HCT116 (cell line): ENCODE measurements around the gene LTBP1. TPM values are rescaled to one million over a fixed set of nuclear protein-coding genes. Genes with fewer than 3 reads are reported as not detected.

ENCODE experiments used
- ATAC-seq: fragments of 200-7000 bp; cut with Tn5 transposase; 2 replicates; pipeline ENCODE4 v1.9.1; 2020; ENCODE audit warnings: mild to moderate bottlenecking, moderate library complexity
- BruUV-seq: library from RNA; stranded (reverse); fragments of 400-500 nt; replicated peaks from 2 replicates; lab custom pipeline; 2021; lab: Mats Ljungman, UMichigan
- CTCF ChIA-PET: fragments of 300-600 bp; sonication (Branson Sonifier 250); formaldehyde crosslinking; loops from one replicate; lab custom pipeline; 2021; ENCODE audit warnings: antibody characterized with exemption; lab: Charles Lee
- POLR2A ChIA-PET: fragments of 300-600, 350-600 bp; sonication (Branson Sonifier 250); formaldehyde crosslinking; loops from one replicate; lab custom pipeline; 2021; ENCODE audit warnings: antibody characterized with exemption; lab: Charles Lee
- RAD21 ChIA-PET, 2 experiments: fragments of 300-600 bp; sonication (Branson Sonifier 250); formaldehyde crosslinking; loops; one replicate each; lab custom pipeline; 2023; ENCODE audit warnings: low total read pairs in 2 of 2; ENCODE audit not compliant: uncharacterized antibody in 2 of 2, unreplicated experiment in 2 of 2, low non-redundant PET in 1 of 2; lab: Charles Lee
- DNase-seq: peaks from one replicate; pipeline ENCODE4 v3.0.0-alpha.2; 2010; ENCODE audit warnings: low read depth, low spot score
- H2AFZ ChIP-seq: fragments of 200-600 bp; shearing (Covaris generic), sonication (generic); 2 replicates; pipeline ENCODE4 v1.6.1; 2017; ENCODE audit warnings: low read depth, mixed run types, mixed read lengths, antibody characterized with exemption, low read length; ENCODE audit not compliant: poor library complexity, severe bottlenecking
- H3K27ac ChIP-seq: 2 replicates; pipeline ENCODE4 v1.5.1; 2012; ENCODE audit warnings: low read depth, low read length
- H3K27me3 ChIP-seq: fragments of 200-600 bp; sonication (generic); 2 replicates; pipeline ENCODE4 v1.6.1; 2016; ENCODE audit warnings: mixed run types, low read length, mixed read lengths; ENCODE audit not compliant: insufficient read depth
- H3K36me3 ChIP-seq, 2 experiments: fragments of 200-500 bp in 1 of 2; fragments of 200-600 bp in 1 of 2; sonication (Bioruptor generic) in 1 of 2; sonication (generic) in 1 of 2; 2 replicates each; pipeline versions ENCODE4 v1.5.1 to v1.6.1; 2014 to 2016; ENCODE audit warnings: low read length in 2 of 2, inconsistent platforms in 1 of 2, mixed read lengths in 1 of 2, mixed run types in 1 of 2; ENCODE audit not compliant: insufficient read depth in 2 of 2, control insufficient read depth in 1 of 2
- H3K4me1 ChIP-seq, 2 experiments: fragments of 200-600 bp in 1 of 2; sonication (generic) in 1 of 2; 2 replicates each; pipeline versions ENCODE4 v1.5.1 to v1.6.1; 2012 to 2017; ENCODE audit warnings: low read length in 2 of 2, inconsistent platforms in 1 of 2, mild to moderate bottlenecking in 1 of 2, mixed read lengths in 1 of 2, mixed run types in 1 of 2, moderate library complexity in 1 of 2; ENCODE audit not compliant: insufficient read depth in 2 of 2, control insufficient read depth in 1 of 2
- H3K4me2 ChIP-seq: fragments of 200-600 bp; sonication (generic); 2 replicates; pipeline ENCODE4 v1.6.1; 2017; ENCODE audit warnings: mixed run types, low read length, mixed read lengths
- H3K4me3 ChIP-seq, 2 experiments: fragments of 200-600 bp in 1 of 2; sonication (generic) in 1 of 2; replicated peaks in 1 of 2; 2 replicates each; pipeline ENCODE4 v1.5.1; 2011 to 2016; ENCODE audit warnings: low read length in 2 of 2, control low read depth in 1 of 2, low read depth in 1 of 2, mild to moderate bottlenecking in 1 of 2, mixed read lengths in 1 of 2, mixed run types in 1 of 2
- H3K79me2 ChIP-seq: fragments of 200-600 bp; sonication (generic); 2 replicates; pipeline ENCODE4 v1.6.1; 2017; ENCODE audit warnings: mild to moderate bottlenecking, mixed run types, low read length, moderate library complexity, mixed read lengths; ENCODE audit not compliant: insufficient read depth
- H3K9ac ChIP-seq: fragments of 200-600 bp; sonication (generic); 2 replicates; pipeline ENCODE4 v1.6.1; 2016; ENCODE audit warnings: low read length, mixed read lengths
- H3K9me2 ChIP-seq: fragments of 200-600 bp; sonication (generic), shearing (Covaris generic); 2 replicates; pipeline ENCODE4 v1.6.1; 2017; ENCODE audit warnings: mixed run types, mild to moderate bottlenecking, moderate library complexity; ENCODE audit not compliant: insufficient read depth
- H3K9me3 ChIP-seq, 2 experiments: fragments of 200-500 bp in 1 of 2; fragments of 200-600 bp in 1 of 2; sonication (Bioruptor generic) in 1 of 2; sonication (generic) in 1 of 2; 2 replicates each; pipeline ENCODE4 v1.6.1; 2014 to 2017; ENCODE audit warnings: low read length in 2 of 2, mixed read lengths in 2 of 2, inconsistent platforms in 1 of 2, low read depth in 1 of 2, mild to moderate bottlenecking in 1 of 2, mixed run types in 1 of 2, moderate library complexity in 1 of 2; ENCODE audit not compliant: control insufficient read depth in 1 of 2, insufficient read depth in 1 of 2
- H4K20me1 ChIP-seq: fragments of 200-600 bp; sonication (generic), shearing (Covaris generic); 2 replicates; pipeline ENCODE4 v1.6.1; 2017; ENCODE audit warnings: mixed run types, mild to moderate bottlenecking, moderate library complexity; ENCODE audit not compliant: insufficient read depth
- CBX3 ChIP-seq: IDR thresholded peaks from 2 replicates; pipeline ENCODE4 v1.6.1; 2012; ENCODE audit warnings: low read depth
- CEBPB ChIP-seq: IDR thresholded peaks from 2 replicates; pipeline ENCODE4 v1.6.1; 2012; ENCODE audit warnings: low read depth
- EGR1 ChIP-seq: IDR thresholded peaks from 2 replicates; pipeline ENCODE4 v1.6.1; 2012; ENCODE audit warnings: low read depth
- ELF1 ChIP-seq: IDR thresholded peaks from 2 replicates; pipeline ENCODE4 v1.6.1; 2012; ENCODE audit warnings: low read depth, borderline replicate concordance
- FOSL1 ChIP-seq: IDR thresholded peaks from 2 replicates; pipeline ENCODE4 v1.6.1; 2012; ENCODE audit warnings: low read depth
- JUND ChIP-seq: IDR thresholded peaks from 2 replicates; pipeline ENCODE4 v1.6.1; 2012
- POLR2AphosphoS5 ChIP-seq: IDR thresholded peaks from 2 replicates; pipeline ENCODE4 v1.6.1; 2011; ENCODE audit warnings: mild to moderate bottlenecking, low read depth, low read length, moderate library complexity
- RAD21 ChIP-seq: IDR thresholded peaks from 2 replicates; pipeline ENCODE4 v1.6.1; 2012; ENCODE audit warnings: low read depth, mild to moderate bottlenecking
- SIN3A ChIP-seq: IDR thresholded peaks from 2 replicates; pipeline ENCODE4 v1.6.1; 2012; ENCODE audit warnings: low read depth
- SP1 ChIP-seq: IDR thresholded peaks from 2 replicates; pipeline ENCODE4 v1.6.1; 2012; ENCODE audit warnings: low read depth
- SRF ChIP-seq: IDR thresholded peaks from 2 replicates; pipeline ENCODE4 v1.6.1; 2012; ENCODE audit warnings: low read depth
- TCF7L2 ChIP-seq: IDR thresholded peaks from 2 replicates; pipeline ENCODE4 v1.7.0; 2011; ENCODE audit warnings: borderline replicate concordance, inconsistent platforms; ENCODE audit not compliant: insufficient read depth, insufficient read length; ENCODE audit errors: extremely low read depth
- ZFX ChIP-seq: fragments of 450-650 bp; IDR thresholded peaks from 2 replicates; pipeline ENCODE4 v1.6.1; 2017
- ZNF274 ChIP-seq: fragments of 200-500 bp; sonication (Bioruptor generic); IDR thresholded peaks from 2 replicates; pipeline ENCODE4 v1.6.1; 2014; ENCODE audit warnings: mild to moderate bottlenecking, low read depth, low read length, inconsistent platforms
- intact Hi-C: fragments of 100-400 bp; cut with micrococcal nuclease; formaldehyde crosslinking; loops from 2 replicates; pipeline ENCODE4 v1.10.0; 2022
- total RNA-seq: library from RNA; stranded (reverse); gene quantifications from one replicate; pipeline ENCODE4 v1.2.1, GENCODE V29; 2021; ENCODE audit not compliant: unreplicated experiment
- TF ChIP-seq, protein P1 (sequence below): IDR thresholded peaks from 2 replicates; pipeline ENCODE4 v1.6.1; 2012
- TF ChIP-seq, protein P2 (sequence below): IDR thresholded peaks from 2 replicates; pipeline ENCODE4 v1.6.1; 2012
- TF ChIP-seq, protein P3 (sequence below), 3 experiments: fragments of 200-600 bp in 1 of 3; sonication (generic) in 1 of 3; IDR thresholded peaks in 2 of 3; conservative IDR thresholded peaks in 1 of 3; 2 replicates each; pipeline ENCODE4 v1.5.1; 2012 to 2017; ENCODE audit warnings: low read depth in 2 of 3, low read length in 2 of 3, antibody characterized with exemption in 1 of 3, borderline replicate concordance in 1 of 3, control low read depth in 1 of 3, mild to moderate bottlenecking in 1 of 3, mixed read lengths in 1 of 3, mixed run types in 1 of 3, moderate library complexity in 1 of 3; ENCODE audit not compliant: insufficient read depth in 1 of 3
- TF ChIP-seq, protein P4 (sequence below): IDR thresholded peaks from 2 replicates; pipeline ENCODE4 v1.6.1; 2012; ENCODE audit warnings: low read depth
- TF ChIP-seq, protein P5 (sequence below): IDR thresholded peaks from 2 replicates; pipeline ENCODE4 v1.6.1; 2011; ENCODE audit warnings: mild to moderate bottlenecking, low read length, moderate library complexity; ENCODE audit not compliant: insufficient replicate concordance; ENCODE audit errors: extremely low read depth

The LTBP1 gene
- total RNA-seq, 1 experiment from 2014 or later: 5.1 TPM

DNA sequence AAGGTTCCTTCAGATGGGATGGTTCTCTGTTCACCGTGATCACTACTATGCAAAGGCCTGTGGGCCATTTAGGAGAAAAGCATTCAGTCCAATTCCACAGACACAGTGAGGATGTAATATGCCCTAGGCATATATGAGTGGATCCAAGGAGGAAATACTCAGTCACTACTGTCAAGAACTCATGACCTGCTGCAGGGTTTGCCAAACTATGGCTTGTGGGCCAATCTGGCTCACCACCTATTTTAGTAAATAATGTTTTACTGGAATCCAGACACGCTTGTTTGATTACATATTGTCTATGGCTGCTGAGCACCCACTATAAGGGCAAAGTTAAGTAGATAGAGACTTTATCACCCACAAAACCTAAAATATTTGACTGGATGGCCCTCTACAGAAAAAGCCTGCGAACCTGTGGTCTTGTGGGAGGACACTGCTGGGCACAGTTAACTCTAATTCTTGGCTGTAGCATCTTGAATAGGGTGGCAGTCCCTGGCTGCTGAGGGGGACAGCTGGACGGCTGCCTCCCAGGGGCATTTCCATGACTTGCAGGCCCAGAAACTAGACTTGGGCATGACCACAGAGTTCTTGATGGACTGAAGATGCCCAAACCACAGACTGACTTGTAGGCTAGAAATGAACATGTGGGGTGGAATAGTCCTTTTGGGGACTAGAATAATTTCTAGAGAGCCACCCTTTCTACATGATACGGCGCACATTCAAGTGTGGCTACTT lies 20.6 kb upstream of the LTBP1 start:
- ChIA-PET RAD21 (no interaction called here), CTCF (no interaction called here)
- DNase-seq: no peak
- BruUV-seq: no TSS peak
- Histone ChIP-seq H3K27ac (no peak overlapping the region), H3K4me2 (no peak overlapping the region), H3K4me3 (no peak overlapping the region), H4K20me1 (no peaks in the 10 kb centered on the region), H3K9me3 (no peaks in the 10 kb centered on the region), H2AFZ (no peak overlapping the region), H3K9me2 (no peaks in the 10 kb centered on the region)
- TF ChIP-seq, protein P1, sequence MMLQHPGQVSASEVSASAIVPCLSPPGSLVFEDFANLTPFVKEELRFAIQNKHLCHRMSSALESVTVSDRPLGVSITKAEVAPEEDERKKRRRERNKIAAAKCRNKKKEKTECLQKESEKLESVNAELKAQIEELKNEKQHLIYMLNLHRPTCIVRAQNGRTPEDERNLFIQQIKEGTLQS: no peak
- TF ChIP-seq SP1 (no peak), EGR1 (no peak), ZNF274 (no peak), RAD21 (no peak), SRF (no peak), TCF7L2 (no peak), POLR2AphosphoS5 (no peak), CEBPB (no peak), FOSL1 (no peak), SIN3A (no peak), ELF1 (no peak), ZFX (no peak), CBX3 (no peak), JUND (no peak)
- TF ChIP-seq, protein P2, sequence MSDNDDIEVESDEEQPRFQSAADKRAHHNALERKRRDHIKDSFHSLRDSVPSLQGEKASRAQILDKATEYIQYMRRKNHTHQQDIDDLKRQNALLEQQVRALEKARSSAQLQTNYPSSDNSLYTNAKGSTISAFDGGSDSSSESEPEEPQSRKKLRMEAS: no peak
- TF ChIP-seq, protein P3, sequence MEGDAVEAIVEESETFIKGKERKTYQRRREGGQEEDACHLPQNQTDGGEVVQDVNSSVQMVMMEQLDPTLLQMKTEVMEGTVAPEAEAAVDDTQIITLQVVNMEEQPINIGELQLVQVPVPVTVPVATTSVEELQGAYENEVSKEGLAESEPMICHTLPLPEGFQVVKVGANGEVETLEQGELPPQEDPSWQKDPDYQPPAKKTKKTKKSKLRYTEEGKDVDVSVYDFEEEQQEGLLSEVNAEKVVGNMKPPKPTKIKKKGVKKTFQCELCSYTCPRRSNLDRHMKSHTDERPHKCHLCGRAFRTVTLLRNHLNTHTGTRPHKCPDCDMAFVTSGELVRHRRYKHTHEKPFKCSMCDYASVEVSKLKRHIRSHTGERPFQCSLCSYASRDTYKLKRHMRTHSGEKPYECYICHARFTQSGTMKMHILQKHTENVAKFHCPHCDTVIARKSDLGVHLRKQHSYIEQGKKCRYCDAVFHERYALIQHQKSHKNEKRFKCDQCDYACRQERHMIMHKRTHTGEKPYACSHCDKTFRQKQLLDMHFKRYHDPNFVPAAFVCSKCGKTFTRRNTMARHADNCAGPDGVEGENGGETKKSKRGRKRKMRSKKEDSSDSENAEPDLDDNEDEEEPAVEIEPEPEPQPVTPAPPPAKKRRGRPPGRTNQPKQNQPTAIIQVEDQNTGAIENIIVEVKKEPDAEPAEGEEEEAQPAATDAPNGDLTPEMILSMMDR (IDR thresholded peaks at IDR 0.05 in 2 of 3, conservative IDR thresholded peaks at IDR 0.05 in 1 of 3; ENCODE audit: borderline replicate concordance in 1 of 3, insufficient read depth in 1 of 3, low read depth in 2 of 3, low read length in 2 of 3): no peak
- TF ChIP-seq, protein P4, sequence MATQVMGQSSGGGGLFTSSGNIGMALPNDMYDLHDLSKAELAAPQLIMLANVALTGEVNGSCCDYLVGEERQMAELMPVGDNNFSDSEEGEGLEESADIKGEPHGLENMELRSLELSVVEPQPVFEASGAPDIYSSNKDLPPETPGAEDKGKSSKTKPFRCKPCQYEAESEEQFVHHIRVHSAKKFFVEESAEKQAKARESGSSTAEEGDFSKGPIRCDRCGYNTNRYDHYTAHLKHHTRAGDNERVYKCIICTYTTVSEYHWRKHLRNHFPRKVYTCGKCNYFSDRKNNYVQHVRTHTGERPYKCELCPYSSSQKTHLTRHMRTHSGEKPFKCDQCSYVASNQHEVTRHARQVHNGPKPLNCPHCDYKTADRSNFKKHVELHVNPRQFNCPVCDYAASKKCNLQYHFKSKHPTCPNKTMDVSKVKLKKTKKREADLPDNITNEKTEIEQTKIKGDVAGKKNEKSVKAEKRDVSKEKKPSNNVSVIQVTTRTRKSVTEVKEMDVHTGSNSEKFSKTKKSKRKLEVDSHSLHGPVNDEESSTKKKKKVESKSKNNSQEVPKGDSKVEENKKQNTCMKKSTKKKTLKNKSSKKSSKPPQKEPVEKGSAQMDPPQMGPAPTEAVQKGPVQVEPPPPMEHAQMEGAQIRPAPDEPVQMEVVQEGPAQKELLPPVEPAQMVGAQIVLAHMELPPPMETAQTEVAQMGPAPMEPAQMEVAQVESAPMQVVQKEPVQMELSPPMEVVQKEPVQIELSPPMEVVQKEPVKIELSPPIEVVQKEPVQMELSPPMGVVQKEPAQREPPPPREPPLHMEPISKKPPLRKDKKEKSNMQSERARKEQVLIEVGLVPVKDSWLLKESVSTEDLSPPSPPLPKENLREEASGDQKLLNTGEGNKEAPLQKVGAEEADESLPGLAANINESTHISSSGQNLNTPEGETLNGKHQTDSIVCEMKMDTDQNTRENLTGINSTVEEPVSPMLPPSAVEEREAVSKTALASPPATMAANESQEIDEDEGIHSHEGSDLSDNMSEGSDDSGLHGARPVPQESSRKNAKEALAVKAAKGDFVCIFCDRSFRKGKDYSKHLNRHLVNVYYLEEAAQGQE: no peak
- TF ChIP-seq, protein P5, sequence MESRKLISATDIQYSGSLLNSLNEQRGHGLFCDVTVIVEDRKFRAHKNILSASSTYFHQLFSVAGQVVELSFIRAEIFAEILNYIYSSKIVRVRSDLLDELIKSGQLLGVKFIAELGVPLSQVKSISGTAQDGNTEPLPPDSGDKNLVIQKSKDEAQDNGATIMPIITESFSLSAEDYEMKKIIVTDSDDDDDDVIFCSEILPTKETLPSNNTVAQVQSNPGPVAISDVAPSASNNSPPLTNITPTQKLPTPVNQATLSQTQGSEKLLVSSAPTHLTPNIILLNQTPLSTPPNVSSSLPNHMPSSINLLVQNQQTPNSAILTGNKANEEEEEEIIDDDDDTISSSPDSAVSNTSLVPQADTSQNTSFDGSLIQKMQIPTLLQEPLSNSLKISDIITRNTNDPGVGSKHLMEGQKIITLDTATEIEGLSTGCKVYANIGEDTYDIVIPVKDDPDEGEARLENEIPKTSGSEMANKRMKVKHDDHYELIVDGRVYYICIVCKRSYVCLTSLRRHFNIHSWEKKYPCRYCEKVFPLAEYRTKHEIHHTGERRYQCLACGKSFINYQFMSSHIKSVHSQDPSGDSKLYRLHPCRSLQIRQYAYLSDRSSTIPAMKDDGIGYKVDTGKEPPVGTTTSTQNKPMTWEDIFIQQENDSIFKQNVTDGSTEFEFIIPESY: no peak
- TF ChIP-seq, all 23 proteins: peak for 0
- intact Hi-C loops: no loop called here
- Histone ChIP-seq H3K79me2 (no peaks in the 10 kb centered on the region), H3K4me1 (no peaks in the 10 kb centered on the region), H3K27me3 (no peaks in the 10 kb centered on the region), H3K9ac (no peak overlapping the region), H3K36me3 (no peaks in the 10 kb centered on the region)
- POLR2A ChIA-PET: no interaction called here
- ATAC-seq: no peak
